ENCODE measurements around the gene RETREG2.
"Not testable (repeated sequence)": the region's sequence is repeated elsewhere in the genome, so short reads cannot be mapped to it uniquely, and the experiment has no call there.

The RETREG2 gene

GRCh38 chr2:219198974-219199373, 20.9 kb downstream of the RETREG2 start:
- no peak for DNase-seq

GRCh38 chr2:219199470-219200211, 21.6 kb downstream of the RETREG2 start:
- DNase-seq, result no peak

- not testable (repeated sequence) for DNase-seq
These were observed 22.6 kb downstream of the RETREG2 start for GRCh38 chr2:219200502-219201326.

- not testable (repeated sequence) for DNase-seq
These were observed 23.3 kb downstream of the RETREG2 start for GRCh38 chr2:219201331-219201730.

- DNase-seq, result no peak
These were observed 26.5 kb downstream of the RETREG2 start for GRCh38 chr2:219204425-219205164.

GRCh38 chr2:219205165-219205538, 27.1 kb downstream of the RETREG2 start:
- no peak for DNase-seq

- no peak for DNase-seq
These were observed 27.9 kb downstream of the RETREG2 start for GRCh38 chr2:219205981-219206327.

- peak; percentile 68 for DNase-seq
These were observed 28.5 kb downstream of the RETREG2 start, which contains the start of gene ZFAND2B for GRCh38 chr2:219206328-219207133. Gene ZFAND2B, plus strand, starts transcription at chr2:219206782. Its CDS starts 206 bp downstream, at chr2:219206988.

GRCh38 chr2:219207134-219207883, 29.2 kb downstream of the RETREG2 start:
- DNase-seq, result no peak

GRCh38 chr2:219207884-219208740, 30.0 kb downstream of the RETREG2 start:
- no peak for DNase-seq

- no peak for DNase-seq
These were observed 31.4 kb downstream of the RETREG2 start for GRCh38 chr2:219209236-219210195.

- no peak for DNase-seq
These were observed 32.3 kb downstream of the RETREG2 start for GRCh38 chr2:219210196-219210885.

GRCh38 chr2:219210886-219211362, 32.8 kb downstream of the RETREG2 start:
- no peak for DNase-seq

GRCh38 chr2:219213026-219213415, 34.9 kb downstream of the RETREG2 start:
- no peak for DNase-seq

GRCh38 chr2:219213486-219214071, 35.5 kb downstream of the RETREG2 start:
- DNase-seq, result no peak

GRCh38 chr2:219214141-219214540, 36.1 kb downstream of the RETREG2 start:
- DNase-seq, result no peak

- no peak for DNase-seq
These were observed 36.7 kb downstream of the RETREG2 start for GRCh38 chr2:219214786-219215185.

- no peak for DNase-seq
These were observed 37.9 kb downstream of the RETREG2 start for GRCh38 chr2:219215871-219216534.

Measured in NCI-H1436 treated with DMSO at 0.1 percent for 48 hours (cell line).